Fibroblast of the aortic adventitia (primary cell): ENCODE measurements around the gene ANO2. TPM values are rescaled to one million over a fixed set of nuclear protein-coding genes. Genes with fewer than 3 reads are reported as not detected.

Experiments used
- DNase-seq: peaks from one replicate; pipeline ENCODE4 v3.0.0-alpha.2; 2010; ENCODE audit warnings: low read depth
- H3K4me3 ChIP-seq: 2 replicates; pipeline ENCODE4 v1.5.1; 2011; ENCODE audit warnings: low read depth, mild to moderate bottlenecking, control low read depth, low read length, moderate library complexity
- total RNA-seq: library from RNA; depleted of rRNA; stranded (reverse); fragments of >200 nt; gene quantifications from 2 replicates; pipeline ENCODE4 v1.2.3, GENCODE V29; 2012; ENCODE audit warnings: low replicate concordance
- TF ChIP-seq, protein P1 (sequence below): IDR thresholded peaks from 2 replicates; pipeline ENCODE4 v1.5.1; 2011; ENCODE audit warnings: mild to moderate bottlenecking, low read length, control low read depth, inconsistent platforms; ENCODE audit not compliant: insufficient read depth

ANO2 gene
- total RNA-seq, 1 donor, result not detected

GRCh38 chr12:5797661-5798060 is 147.4 kb downstream of the ANO2 start:
- DNase-seq, result no peak
- no peak overlapping the region for H3K4me3 ChIP-seq
- TF ChIP-seq, protein P1, sequence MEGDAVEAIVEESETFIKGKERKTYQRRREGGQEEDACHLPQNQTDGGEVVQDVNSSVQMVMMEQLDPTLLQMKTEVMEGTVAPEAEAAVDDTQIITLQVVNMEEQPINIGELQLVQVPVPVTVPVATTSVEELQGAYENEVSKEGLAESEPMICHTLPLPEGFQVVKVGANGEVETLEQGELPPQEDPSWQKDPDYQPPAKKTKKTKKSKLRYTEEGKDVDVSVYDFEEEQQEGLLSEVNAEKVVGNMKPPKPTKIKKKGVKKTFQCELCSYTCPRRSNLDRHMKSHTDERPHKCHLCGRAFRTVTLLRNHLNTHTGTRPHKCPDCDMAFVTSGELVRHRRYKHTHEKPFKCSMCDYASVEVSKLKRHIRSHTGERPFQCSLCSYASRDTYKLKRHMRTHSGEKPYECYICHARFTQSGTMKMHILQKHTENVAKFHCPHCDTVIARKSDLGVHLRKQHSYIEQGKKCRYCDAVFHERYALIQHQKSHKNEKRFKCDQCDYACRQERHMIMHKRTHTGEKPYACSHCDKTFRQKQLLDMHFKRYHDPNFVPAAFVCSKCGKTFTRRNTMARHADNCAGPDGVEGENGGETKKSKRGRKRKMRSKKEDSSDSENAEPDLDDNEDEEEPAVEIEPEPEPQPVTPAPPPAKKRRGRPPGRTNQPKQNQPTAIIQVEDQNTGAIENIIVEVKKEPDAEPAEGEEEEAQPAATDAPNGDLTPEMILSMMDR, result no peak

DNA sequence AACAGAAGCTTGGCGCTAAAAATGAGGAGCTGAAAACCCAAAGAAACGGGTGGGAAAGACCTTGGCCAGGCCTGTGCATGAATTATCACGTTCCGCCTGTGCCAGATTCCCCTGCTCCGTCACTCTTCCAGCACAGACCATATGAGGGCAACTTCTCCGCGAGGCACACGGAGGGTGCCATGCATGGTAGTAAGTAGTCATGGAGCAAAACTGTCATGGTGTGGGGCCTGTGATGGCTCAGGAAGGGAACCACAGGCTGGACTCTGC is 148.2 kb downstream of the ANO2 start:
- DNase-seq, result no peak
- TF ChIP-seq, protein P1, result no peak
- H3K4me3 ChIP-seq, result no peak overlapping the region

DNA sequence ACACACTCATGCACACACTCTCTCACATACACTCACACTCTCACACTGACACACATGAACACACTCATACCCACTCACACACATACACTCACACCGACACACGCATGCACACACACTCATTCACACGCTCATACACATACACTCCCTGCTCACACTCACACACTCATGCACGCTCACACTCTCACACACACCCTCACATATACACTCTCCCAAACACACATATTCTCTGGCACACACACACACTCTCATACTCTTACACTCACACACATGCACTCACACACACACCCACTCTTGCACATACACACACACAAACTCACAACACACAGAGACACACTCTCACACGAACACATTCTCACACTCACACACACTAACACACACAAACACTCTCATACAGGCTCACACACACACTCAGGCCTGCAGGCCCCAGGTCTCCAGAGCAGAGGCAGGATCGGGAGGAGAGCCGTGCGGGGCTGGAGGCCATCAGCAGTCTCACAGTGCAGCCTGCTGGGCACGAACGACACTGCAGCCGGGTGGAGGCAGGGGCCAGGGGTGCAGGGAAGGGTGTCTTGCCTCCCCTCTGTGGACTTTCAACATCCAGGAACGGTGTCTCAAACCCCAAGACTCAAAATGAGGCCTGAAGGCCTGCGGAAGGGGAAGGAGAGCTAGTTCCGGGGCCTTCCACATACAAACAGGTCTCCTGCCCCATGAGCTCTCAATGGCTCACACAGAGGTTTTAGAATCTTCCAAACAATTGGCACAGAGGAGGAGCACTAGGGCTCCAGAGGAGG is 148.7 kb downstream of the ANO2 start:
- H3K4me3 ChIP-seq, result no peak overlapping the region
- no peak for DNase-seq
- TF ChIP-seq, protein P1, result no peak

DNA sequence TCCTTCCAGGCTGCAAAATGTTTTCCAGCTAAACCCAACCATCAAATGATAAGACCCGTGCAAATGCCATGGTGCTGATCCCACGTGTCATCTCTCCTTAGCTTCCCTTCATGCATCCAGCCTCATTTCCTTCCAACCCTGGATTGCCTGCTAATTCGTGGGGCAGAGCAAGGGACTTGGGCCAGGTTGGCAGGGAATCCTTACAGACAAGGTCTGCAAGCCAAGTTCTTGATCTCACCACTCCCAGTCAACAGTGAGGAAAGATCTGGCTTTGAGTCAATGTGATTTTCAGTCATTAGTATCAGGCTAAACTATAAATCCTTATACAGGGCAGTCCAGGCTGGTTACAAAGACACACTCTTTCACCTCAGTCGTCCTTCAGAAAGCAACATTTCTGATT is 150.9 kb downstream of the ANO2 start:
- TF ChIP-seq, protein P1, result no peak
- DNase-seq, result no peak
- no peak overlapping the region for H3K4me3 ChIP-seq

GRCh38 chr12:5792343-5792742 is 152.7 kb downstream of the ANO2 start:
- H3K4me3 ChIP-seq, result no peak overlapping the region
- DNase-seq, result no peak
- TF ChIP-seq, protein P1, result no peak

DNA sequence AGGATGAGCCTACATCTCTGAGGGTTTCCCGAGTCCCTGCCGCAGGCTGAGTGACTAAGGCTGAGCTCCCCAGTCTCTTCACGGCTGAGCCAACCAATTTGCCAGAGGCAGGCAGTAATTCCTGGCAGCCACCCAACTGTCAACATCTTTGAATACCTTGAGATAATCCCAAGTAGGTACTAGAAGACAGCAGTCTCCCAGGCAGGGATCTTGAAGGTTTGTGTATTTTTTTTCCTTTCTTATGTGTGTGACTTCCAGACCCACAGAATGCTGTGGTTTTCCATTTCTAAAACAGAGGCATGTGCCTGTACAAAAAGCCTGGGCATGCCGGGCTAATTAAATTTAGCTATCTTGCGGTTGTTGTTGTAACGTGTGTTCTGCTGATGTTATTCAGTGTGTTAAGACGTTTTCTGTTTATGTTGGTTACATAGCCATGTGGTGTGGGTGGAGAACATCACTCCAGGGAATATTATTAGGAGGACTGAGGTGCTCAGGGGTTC is 155.5 kb downstream of the ANO2 start:
- TF ChIP-seq, protein P1, result no peak
- no peak overlapping the region for H3K4me3 ChIP-seq
- no peak for DNase-seq

- TF ChIP-seq, protein P1, result no peak
- no peak overlapping the region for H3K4me3 ChIP-seq
- DNase-seq, result no peak
Observed at GRCh38 chr12:5787828-5788227, 157.2 kb downstream of the ANO2 start.
